ENCODE measurements around the gene BTNL9.

BTNL9 gene

GRCh38 chr5:181058321-181058720 lies 18.3 kb downstream of the BTNL9 start:
- DNase-seq: peak in 2 of 42 donors; percentile 0 to 18
- intact Hi-C loops (cut with DNase I): no loop called here

GRCh38 chr5:181058786-181059296 lies 18.8 kb downstream of the BTNL9 start:
- peak in 2 of 42 donors; percentile 22 to 30 for DNase-seq
- intact Hi-C loops (cut with DNase I): no loop called here

- intact Hi-C loops (cut with DNase I): no loop called here
Observed at GRCh38 chr5:181059297-181060230, 19.5 kb downstream of the BTNL9 start.

GRCh38 chr5:181060231-181060590 lies 20.1 kb downstream of the BTNL9 start:
- DNase-seq: peak in 2 of 42 donors; percentile 5 to 18
- intact Hi-C loops (cut with DNase I): no loop called here

More at GRCh38 chr5:181059297-181060230, 19.5 kb downstream of the BTNL9 start:
- peak in 2 of 42 donors; percentile 16 to 19 for DNase-seq

- peak in 1 of 42 donors; percentile 23 for DNase-seq
- intact Hi-C loops (cut with DNase I): no loop called here
Observed at GRCh38 chr5:181060924-181061323, 20.9 kb downstream of the BTNL9 start.

GRCh38 chr5:181061645-181062044 lies 21.6 kb downstream of the BTNL9 start:
- DNase-seq: peak in 2 of 42 donors; percentile 30 to 31
- intact Hi-C loops (cut with DNase I): no loop called here

- DNase-seq: peak in 2 of 42 donors; percentile 7 to 9
- intact Hi-C loops (cut with DNase I): no loop called here
Observed at GRCh38 chr5:181062631-181063030, 22.6 kb downstream of the BTNL9 start.

- intact Hi-C loops (cut with DNase I): no loop called here
- DNase-seq: peak in 2 of 42 donors; percentile 3 to 4
Observed at GRCh38 chr5:181063514-181063913, 23.4 kb downstream of the BTNL9 start.

- intact Hi-C loops (cut with DNase I): no loop called here
- DNase-seq: peak in 2 of 42 donors; percentile 10 to 17
Observed at GRCh38 chr5:181064987-181065386, 24.9 kb downstream of the BTNL9 start.

- DNase-seq: peak in 1 of 42 donors; percentile 33
- intact Hi-C loops (cut with DNase I): no loop called here
Observed at GRCh38 chr5:181069767-181070491, 29.9 kb downstream of the BTNL9 start.

- intact Hi-C loops (cut with DNase I): no loop called here
Observed at GRCh38 chr5:181070523-181070922, 30.5 kb downstream of the BTNL9 start.

GRCh38 chr5:181071257-181071656 lies 31.2 kb downstream of the BTNL9 start:
- DNase-seq: peak in 1 of 42 donors; percentile 14
- intact Hi-C loops (cut with DNase I): no loop called here

More at GRCh38 chr5:181070523-181070922, 30.5 kb downstream of the BTNL9 start:
- DNase-seq: peak in 1 of 42 donors; percentile 8

GRCh38 chr5:181076920-181077319 lies 36.9 kb downstream of the BTNL9 start:
- intact Hi-C loops (cut with DNase I): no loop called here
- no peak for DNase-seq

GRCh38 chr5:181081989-181082388 lies 41.9 kb downstream of the BTNL9 start:
- no peak for DNase-seq
- intact Hi-C loops (cut with DNase I): no loop called here

GRCh38 chr5:181084621-181085195 lies 44.6 kb downstream of the BTNL9 start:
- intact Hi-C loops (cut with DNase I): no loop called here
- no peak for DNase-seq

GRCh38 chr5:181086026-181086883 lies 46.2 kb downstream of the BTNL9 start:
- intact Hi-C loops (cut with DNase I): no loop called here

GRCh38 chr5:181086884-181087205 lies 46.8 kb downstream of the BTNL9 start:
- intact Hi-C loops (cut with DNase I): no loop called here
- DNase-seq: peak in 4 of 42 donors; percentile 11 to 38 (median 16)

More at GRCh38 chr5:181086026-181086883, 46.2 kb downstream of the BTNL9 start:
- DNase-seq: peak in 3 of 42 donors; percentile 2 to 16 (median 10)

- intact Hi-C loops (cut with DNase I): no loop called here
- peak in 2 of 42 donors; percentile 14 to 36 for DNase-seq
Observed at GRCh38 chr5:181087309-181087708, 47.2 kb downstream of the BTNL9 start.

Measured in head of caudate nucleus (tissue), 42 donors.